Uterus (tissue), 2 donors: ENCODE data around the gene PID1.

Experiments used
- POLR2A ChIP-seq, 2 donors: fragments of 450-650 bp; IDR thresholded peaks; one replicate each; pipeline ENCODE4 v1.6.1; 2016; ENCODE audit warnings: antibody characterized with exemption in 2 of 2, mild to moderate bottlenecking in 1 of 2, moderate library complexity in 1 of 2
- TF ChIP-seq, protein P1 (sequence below), 4 experiments: fragments of 200-600 bp in 2 of 4; fragments of 450-650 bp in 2 of 4; sonication (generic) in 2 of 4; IDR thresholded peaks; one replicate each; pipeline ENCODE4 v1.5.1; 2016 to 2019; ENCODE audit warnings: antibody characterized with exemption in 4 of 4, mild to moderate bottlenecking in 2 of 4, moderate library complexity in 1 of 4

DNA sequence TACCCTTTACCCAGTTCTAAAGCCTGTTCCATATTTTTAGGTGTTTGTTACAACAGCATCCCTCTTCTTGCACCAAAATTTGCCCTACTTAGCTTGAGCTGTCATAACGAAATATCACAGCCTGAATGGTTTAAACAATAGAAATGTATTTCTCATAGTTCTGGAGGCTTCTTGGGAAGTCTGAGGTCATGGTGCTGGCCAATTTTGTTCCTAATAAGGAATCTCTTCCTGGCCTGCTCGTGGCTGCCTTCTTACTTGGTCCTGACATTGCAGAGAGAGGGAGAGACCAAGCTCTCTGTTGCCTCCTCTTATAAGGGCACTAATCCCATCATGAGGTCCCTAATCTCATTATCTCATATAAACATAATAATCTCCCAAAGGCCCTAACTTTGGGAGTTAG, 267.8 kb downstream of the PID1 start:
- TF ChIP-seq, protein P1, sequence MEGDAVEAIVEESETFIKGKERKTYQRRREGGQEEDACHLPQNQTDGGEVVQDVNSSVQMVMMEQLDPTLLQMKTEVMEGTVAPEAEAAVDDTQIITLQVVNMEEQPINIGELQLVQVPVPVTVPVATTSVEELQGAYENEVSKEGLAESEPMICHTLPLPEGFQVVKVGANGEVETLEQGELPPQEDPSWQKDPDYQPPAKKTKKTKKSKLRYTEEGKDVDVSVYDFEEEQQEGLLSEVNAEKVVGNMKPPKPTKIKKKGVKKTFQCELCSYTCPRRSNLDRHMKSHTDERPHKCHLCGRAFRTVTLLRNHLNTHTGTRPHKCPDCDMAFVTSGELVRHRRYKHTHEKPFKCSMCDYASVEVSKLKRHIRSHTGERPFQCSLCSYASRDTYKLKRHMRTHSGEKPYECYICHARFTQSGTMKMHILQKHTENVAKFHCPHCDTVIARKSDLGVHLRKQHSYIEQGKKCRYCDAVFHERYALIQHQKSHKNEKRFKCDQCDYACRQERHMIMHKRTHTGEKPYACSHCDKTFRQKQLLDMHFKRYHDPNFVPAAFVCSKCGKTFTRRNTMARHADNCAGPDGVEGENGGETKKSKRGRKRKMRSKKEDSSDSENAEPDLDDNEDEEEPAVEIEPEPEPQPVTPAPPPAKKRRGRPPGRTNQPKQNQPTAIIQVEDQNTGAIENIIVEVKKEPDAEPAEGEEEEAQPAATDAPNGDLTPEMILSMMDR (IDR thresholded peaks at IDR 0.05) = no peak
- TF ChIP-seq POLR2A (IDR thresholded peaks at IDR 0.05) = no peak
